HG03139 (cell line): ENCODE measurements around the gene GALNT13.

Experiments used
- ATAC-seq: cut with Tn5 transposase; IDR thresholded peaks from one replicate; pipeline ENCODE4 v1.9.1; 2021; ENCODE audit not compliant: unreplicated experiment

GALNT13 gene

DNA sequence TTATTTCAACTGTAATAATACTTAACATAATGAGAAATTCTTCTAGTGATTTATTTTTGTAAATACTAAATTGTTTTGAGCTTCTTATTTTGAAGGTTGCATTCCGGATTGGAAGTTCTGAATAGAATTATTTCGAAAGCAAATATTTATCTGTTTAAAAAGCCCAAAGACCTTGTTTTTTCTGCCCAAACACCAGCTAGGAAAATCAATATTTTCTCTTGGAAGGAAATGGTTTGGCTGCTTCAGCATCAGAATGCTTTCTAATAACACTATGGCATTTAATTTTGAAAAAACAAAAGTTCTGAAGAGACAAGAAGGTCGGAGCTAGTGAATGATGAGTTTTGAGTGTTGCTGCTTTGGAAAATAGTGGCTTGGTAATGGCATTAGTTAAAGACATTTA lies 522.9 kb downstream of the GALNT13 start:
- ATAC-seq = no peak

- no peak for ATAC-seq
Observed at GRCh38 chr2:154400563-154401290, 529.0 kb downstream of the GALNT13 start.

DNA sequence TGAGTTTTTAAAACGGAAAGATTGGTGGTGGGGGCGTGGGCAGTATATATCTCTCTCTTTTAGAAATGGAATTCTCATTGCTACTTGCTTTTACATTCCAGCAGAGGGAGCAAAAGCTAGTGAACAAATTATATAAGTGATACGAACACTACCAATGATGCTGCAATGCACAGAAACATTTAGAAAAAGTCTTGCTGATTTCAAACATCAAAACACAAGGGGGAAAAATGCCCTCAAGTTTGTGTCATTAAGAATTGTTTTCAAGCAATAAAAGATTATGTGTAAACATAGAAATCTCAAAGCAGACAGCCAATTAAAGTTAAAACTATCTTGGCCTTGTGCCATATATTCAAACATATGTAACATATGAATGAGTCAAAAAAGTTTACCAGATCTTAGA lies 530.5 kb downstream of the GALNT13 start:
- no peak for ATAC-seq

- ATAC-seq = no peak
Observed at GRCh38 chr2:154403242-154403790, 531.6 kb downstream of the GALNT13 start.

GRCh38 chr2:154408786-154409185 lies 537.1 kb downstream of the GALNT13 start:
- no peak for ATAC-seq

- no peak for ATAC-seq
Observed at GRCh38 chr2:154422251-154422650, 550.5 kb downstream of the GALNT13 start.

DNA sequence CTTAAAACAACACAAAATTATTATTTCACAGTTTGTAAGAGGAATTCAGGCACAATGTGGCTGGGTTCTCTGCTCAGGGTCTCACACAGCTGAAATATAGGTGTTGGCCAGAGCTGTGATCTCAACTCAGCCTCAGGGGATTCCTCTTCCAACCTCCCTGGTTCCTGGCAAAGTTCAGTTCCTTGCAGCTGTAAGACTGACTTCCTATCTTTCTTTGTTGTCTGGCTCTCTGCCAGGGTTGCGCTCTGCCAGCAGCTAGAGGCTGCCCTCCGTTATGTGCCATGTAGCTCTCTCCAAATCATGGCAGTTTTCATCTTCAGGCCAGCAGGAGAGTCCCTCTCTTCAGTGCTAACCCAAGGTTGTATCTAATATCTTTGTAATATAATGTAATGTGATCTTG lies 554.3 kb downstream of the GALNT13 start:
- no peak for ATAC-seq

- no peak for ATAC-seq
Observed at GRCh38 chr2:154427453-154427852, 555.7 kb downstream of the GALNT13 start.

GRCh38 chr2:154428022-154428421 lies 556.3 kb downstream of the GALNT13 start:
- no peak for ATAC-seq

- no peak for ATAC-seq
Observed at GRCh38 chr2:154433010-154433409, 561.3 kb downstream of the GALNT13 start.

- no peak for ATAC-seq
Observed at GRCh38 chr2:154437104-154437503, 565.4 kb downstream of the GALNT13 start.

DNA sequence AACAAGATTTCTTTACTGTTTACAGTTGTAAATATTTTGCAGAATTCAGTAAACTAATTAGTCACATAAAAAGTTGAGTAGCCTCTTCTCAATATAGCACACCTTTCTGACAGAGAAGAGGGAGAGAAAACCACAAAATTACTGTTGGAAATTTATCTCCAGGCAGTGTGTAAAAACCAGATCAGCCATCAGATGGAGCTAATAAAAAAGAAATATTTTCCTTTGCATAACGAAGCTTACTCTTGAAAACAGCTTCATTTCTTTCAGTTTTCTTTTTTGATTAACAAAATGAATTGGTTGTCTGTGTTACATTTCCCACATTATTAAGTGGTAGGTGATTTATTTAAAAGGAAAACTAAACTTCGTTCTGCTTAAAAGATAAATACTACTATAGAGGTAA lies 567.4 kb downstream of the GALNT13 start:
- ATAC-seq = no peak

GRCh38 chr2:154443919-154444318 lies 572.2 kb downstream of the GALNT13 start:
- ATAC-seq = no peak

- ATAC-seq = no peak
Observed at GRCh38 chr2:154446324-154446723, 574.6 kb downstream of the GALNT13 start.

GRCh38 chr2:154447727-154448418 lies 576.2 kb downstream of the GALNT13 start:
- no peak for ATAC-seq

DNA sequence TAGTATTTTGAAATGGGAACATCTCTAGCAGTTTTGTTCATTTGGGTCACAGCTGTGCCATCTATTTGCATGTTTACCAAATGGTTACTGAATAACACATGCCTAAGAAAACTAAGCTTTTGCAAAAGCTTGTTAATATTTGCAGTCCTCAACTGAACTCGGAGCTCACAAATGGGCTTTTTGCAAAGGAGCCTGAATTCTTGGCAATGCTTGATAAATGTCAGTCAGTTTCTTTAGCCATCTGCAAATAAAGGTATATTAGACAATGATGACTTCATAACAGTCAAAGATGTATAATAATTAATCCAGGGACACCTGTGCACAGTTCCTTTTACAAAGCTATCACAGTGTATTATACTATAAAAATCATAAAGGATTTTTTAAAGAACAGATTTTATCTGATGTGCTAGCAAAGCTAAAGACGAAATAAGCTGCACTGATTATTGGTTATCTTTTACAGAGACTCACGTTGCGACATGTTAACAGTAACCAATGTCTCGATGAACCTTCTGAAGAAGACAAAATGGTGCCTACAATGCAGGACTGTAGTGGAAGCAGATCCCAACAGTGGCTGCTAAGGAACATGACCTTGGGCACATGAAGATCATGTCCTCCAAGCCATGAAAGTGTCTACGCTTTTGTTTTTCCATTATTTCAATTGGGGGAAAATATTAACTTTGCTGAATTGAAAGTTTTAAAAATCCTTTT lies 578.4 kb downstream of the GALNT13 start:
- no peak for ATAC-seq

- ATAC-seq = no peak
Observed at GRCh38 chr2:154452471-154452870, 580.7 kb downstream of the GALNT13 start.

DNA sequence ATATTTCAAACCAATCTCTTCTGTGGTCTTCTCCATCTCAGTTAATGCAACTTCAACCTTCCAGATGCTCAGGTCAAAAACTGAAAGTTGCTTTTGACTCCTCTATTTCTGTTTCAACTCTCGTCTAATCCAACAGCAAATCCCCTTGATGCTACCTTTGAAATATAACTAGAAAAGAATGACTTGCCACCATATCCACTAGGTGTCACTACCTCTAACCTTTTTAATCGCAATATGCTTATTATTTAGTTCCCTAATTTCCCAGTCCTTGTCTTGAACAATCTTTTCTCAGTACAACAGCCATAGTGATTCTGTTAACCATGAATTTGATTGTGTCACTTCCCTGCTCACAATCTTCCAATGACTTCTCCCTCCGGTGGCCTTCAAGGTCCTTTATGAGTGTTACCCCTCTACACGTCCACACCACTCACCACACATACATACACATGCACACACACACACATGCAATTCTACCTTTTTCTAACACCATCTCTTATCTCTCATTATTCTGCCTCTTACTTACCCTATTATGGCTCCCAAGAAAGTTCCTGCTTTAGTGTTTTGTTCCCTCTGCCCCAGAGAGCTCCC lies 581.3 kb downstream of the GALNT13 start:
- ATAC-seq = no peak

DNA sequence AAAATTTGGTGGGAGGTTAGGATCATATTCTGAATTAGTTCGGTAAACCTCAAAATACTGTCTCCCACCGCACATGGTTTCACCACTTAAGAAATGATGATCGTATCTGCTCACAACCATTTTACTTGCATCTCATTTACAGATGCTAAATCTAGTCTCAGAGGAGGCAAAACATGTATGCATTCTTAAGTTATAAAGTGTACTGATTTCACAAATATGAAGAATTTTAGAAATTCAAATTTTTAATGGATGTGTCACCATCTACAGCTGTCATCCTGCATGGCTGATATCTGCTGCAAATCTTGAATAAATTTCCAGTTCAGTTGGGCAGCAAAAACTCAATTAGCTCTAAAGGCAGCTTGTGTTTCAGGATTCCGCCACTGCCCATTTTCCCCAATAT lies 583.4 kb downstream of the GALNT13 start:
- no peak for ATAC-seq

DNA sequence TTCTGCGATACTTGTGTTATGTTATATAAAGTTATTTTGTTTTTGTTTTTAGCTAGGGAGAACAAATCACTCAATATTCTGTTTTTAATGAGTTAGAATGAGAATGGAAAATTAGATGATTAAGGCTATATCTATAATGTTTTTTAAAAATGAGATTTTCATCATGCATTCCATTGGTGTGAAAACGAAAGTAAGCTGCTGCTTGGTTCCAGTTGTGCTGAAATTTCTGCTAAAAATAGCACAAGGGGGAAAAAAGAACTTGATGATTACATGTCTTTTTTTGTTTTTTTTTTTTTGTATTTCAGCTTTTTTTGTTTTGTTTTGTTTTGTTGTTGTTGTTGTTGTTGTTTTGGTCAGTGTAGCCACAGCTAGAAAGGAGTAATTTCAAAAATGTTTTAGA lies 584.1 kb downstream of the GALNT13 start:
- ATAC-seq = no peak

- no peak for ATAC-seq
Observed at GRCh38 chr2:154457286-154457685, 585.6 kb downstream of the GALNT13 start.
